HFFc6 (cell line): ENCODE results near the gene HSPBAP1. TPM values are rescaled to one million over a fixed set of nuclear protein-coding genes. Genes with fewer than 3 reads are reported as not detected.

Experiments
- DNase-seq: peaks from one replicate; pipeline ENCODE4 v3.0.0-alpha.2; 2018
- H3K27ac Mint-ChIP-seq: 2 replicates; pipeline ENCODE4 v1.8.0; 2020; ENCODE audit warnings: mild to moderate bottlenecking, mixed read lengths
- H3K27me3 Mint-ChIP-seq: 2 replicates; pipeline ENCODE4 v1.8.0; 2021; ENCODE audit warnings: mild to moderate bottlenecking, moderate library complexity, mixed read lengths; ENCODE audit not compliant: insufficient read depth
- H3K36me3 Mint-ChIP-seq: 2 replicates; pipeline ENCODE4 v1.8.0; 2021; ENCODE audit warnings: low read depth, mixed read lengths
- H3K4me1 Mint-ChIP-seq: 2 replicates; pipeline ENCODE4 v1.8.0; 2020; ENCODE audit warnings: low read depth, mixed read lengths
- H3K4me3 Mint-ChIP-seq: 2 replicates; pipeline ENCODE4 v1.8.0; 2020; ENCODE audit warnings: mild to moderate bottlenecking, moderate library complexity, mixed read lengths
- H3K9me3 Mint-ChIP-seq: 2 replicates; pipeline ENCODE4 v1.8.0; 2020; ENCODE audit warnings: mild to moderate bottlenecking, mixed read lengths
- long read RNA-seq: library from polyadenylated mRNA; unstranded; transcript quantifications from one replicate; pipeline ENCODE4 v2.0.0, GENCODE V29; 2019
- total RNA-seq, 6 experiments: library from RNA; stranded (reverse); fragmentation: NEBNext Ultra II Directional; extraction: Animal tissue kit (Norgen Biotek cat#: 25700); gene quantifications; 2 replicates in 1 of 6; 3 replicates in 5 of 6; pipeline ENCODE4 v1.2.3, GENCODE V29; 2021
- TF ChIP-seq, protein P1 (sequence below): fragments of 200-600 bp; sonication (generic); IDR thresholded peaks from 2 replicates; pipeline ENCODE4 v1.5.0; 2021; ENCODE audit warnings: antibody characterized with exemption, mild to moderate bottlenecking

HSPBAP1 gene
- 1 to 10 TPM; 1.5 to 3.2 (median 2.6) TPM for total RNA-seq
- long read RNA-seq, partial matches to known transcripts = 0 of 2 reads
- long read RNA-seq, other reads (novel, unspliced or antisense) = 0 of 2 reads

GRCh38 chr3:122793568-122794416 lies at the start of gene HSPBAP1:
HSPBAP1 (minus strand) TSS chr3:122793831; CDS start chr3:122793680, 151 bp downstream.
- H3K9me3 Mint-ChIP-seq = no peaks in the 10 kb centered on the region

DNA sequence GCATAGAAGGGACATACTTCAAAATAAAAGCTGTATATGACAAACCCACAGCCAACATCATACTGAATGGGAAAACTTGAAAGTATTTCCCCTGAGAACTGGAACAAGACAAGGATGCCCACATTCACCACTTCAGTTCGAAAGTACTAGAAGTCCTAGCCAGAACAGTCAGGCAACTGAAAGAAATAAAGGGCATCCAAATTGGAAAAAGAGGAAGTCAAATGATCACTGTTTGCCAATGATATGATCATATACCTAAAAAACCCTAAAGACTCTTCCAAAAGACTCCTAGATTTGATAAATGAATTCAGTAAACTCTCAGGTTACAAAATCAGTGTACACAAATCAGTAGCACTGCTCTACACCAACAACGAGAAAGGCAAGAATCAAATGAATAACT lies 42.0 kb upstream of the HSPBAP1 start:
- H3K36me3 Mint-ChIP-seq = peaks cover 7% of the 10 kb centered on the region
- H3K27ac Mint-ChIP-seq = no peak overlapping the region
- H3K4me3 Mint-ChIP-seq = no peak overlapping the region

More at GRCh38 chr3:122793568-122794416, at the start of gene HSPBAP1:
- Mint-ChIP-seq H3K4me3 (peak within 1 kb of the TSS; percentile 95), H3K4me1 (peaks cover 25% of the 10 kb centered on the region), H3K27ac (peak within 1 kb of the TSS; percentile 98), H3K36me3 (no peaks in the 10 kb centered on the region), H3K27me3 (no peaks in the 10 kb centered on the region; the same call in 1 of the 2 replicates)
- TF ChIP-seq, protein P1, sequence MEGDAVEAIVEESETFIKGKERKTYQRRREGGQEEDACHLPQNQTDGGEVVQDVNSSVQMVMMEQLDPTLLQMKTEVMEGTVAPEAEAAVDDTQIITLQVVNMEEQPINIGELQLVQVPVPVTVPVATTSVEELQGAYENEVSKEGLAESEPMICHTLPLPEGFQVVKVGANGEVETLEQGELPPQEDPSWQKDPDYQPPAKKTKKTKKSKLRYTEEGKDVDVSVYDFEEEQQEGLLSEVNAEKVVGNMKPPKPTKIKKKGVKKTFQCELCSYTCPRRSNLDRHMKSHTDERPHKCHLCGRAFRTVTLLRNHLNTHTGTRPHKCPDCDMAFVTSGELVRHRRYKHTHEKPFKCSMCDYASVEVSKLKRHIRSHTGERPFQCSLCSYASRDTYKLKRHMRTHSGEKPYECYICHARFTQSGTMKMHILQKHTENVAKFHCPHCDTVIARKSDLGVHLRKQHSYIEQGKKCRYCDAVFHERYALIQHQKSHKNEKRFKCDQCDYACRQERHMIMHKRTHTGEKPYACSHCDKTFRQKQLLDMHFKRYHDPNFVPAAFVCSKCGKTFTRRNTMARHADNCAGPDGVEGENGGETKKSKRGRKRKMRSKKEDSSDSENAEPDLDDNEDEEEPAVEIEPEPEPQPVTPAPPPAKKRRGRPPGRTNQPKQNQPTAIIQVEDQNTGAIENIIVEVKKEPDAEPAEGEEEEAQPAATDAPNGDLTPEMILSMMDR = no peak
- peak; percentile 89 for DNase-seq

DNA sequence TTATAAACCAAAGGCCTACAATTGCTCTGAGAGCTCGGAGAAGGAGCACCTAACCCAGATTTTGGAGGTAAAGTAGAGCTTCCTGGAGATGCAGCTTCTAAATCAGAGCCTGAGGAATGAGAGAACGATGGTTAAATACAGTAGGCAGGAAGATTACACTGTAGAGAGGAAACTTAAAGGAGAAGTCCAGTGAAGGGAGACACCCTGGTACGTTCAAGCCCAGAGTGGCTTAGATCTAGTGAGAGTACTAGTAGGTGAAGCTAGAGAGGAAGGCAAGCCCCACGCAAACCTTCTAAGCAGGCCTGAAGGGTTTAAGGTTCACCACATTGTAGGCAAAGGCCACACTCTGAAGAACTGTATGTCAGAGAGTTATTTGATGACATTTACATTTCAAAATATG lies 34.6 kb upstream of the HSPBAP1 start:
- Mint-ChIP-seq H3K36me3 (peaks cover 4% of the 10 kb centered on the region; the same call in 1 of the 2 replicates), H3K4me1 (peaks cover 16% of the 10 kb centered on the region), H3K4me3 (no peak overlapping the region), H3K27ac (no peak overlapping the region), H3K27me3 (no peaks in the 10 kb centered on the region; the same call in 1 of the 2 replicates), H3K9me3 (no peaks in the 10 kb centered on the region)
- TF ChIP-seq, protein P1 = no peak
- no peak for DNase-seq

More for the DNA sequence above, 42.0 kb upstream of the HSPBAP1 start:
- no peak for DNase-seq
- Mint-ChIP-seq H3K9me3 (no peaks in the 10 kb centered on the region), H3K27me3 (no peaks in the 10 kb centered on the region; the same call in 1 of the 2 replicates), H3K4me1 (peaks cover 7% of the 10 kb centered on the region; the same call in 1 of the 2 replicates)
- TF ChIP-seq, protein P1 = no peak

GRCh38 chr3:122826278-122826677 lies 32.6 kb upstream of the HSPBAP1 start:
- H3K27me3 Mint-ChIP-seq = no peaks in the 10 kb centered on the region
- H3K27ac Mint-ChIP-seq = no peak overlapping the region
- peaks cover 4% of the 10 kb centered on the region; the same call in 1 of the 2 replicates for H3K36me3 Mint-ChIP-seq
- peaks cover 16% of the 10 kb centered on the region for H3K4me1 Mint-ChIP-seq
- TF ChIP-seq, protein P1 = no peak
- DNase-seq = no peak
- no peak overlapping the region for H3K4me3 Mint-ChIP-seq
- H3K9me3 Mint-ChIP-seq = no peaks in the 10 kb centered on the region

DNA sequence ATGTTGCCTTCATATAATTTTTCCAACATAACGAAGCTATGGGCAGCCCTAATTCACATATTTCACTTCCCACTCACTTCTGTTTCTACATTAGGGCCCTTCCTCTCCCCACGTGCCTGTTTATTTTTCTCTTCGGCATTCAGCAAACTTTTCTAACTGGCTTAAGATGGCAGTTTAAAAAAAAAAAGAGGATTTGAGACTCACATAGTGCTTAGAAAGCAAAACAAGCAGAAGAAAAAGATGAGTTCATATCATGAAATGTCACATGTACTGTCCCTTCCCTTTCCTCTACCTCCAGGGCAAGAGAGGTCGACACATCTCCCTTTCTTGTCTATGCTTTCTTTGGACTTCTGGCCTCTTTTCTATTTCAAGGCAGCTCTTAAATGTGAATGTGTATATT lies 31.8 kb upstream of the HSPBAP1 start:
- Mint-ChIP-seq H3K27ac (no peak overlapping the region), H3K9me3 (no peaks in the 10 kb centered on the region), H3K4me3 (no peak overlapping the region), H3K27me3 (no peaks in the 10 kb centered on the region), H3K36me3 (peaks cover 4% of the 10 kb centered on the region; the same call in 1 of the 2 replicates), H3K4me1 (peaks cover 16% of the 10 kb centered on the region)
- TF ChIP-seq, protein P1 = no peak
- DNase-seq = no peak
